ENCODE results near the gene KCNN4. TPM values are rescaled to one million over a fixed set of nuclear protein-coding genes. Genes with fewer than 3 reads are reported as not detected.

KCNN4 gene
- total and polyA plus RNA-seq, 2 donors from 2014 or later = 0.80 to 6.1 TPM

DNA sequence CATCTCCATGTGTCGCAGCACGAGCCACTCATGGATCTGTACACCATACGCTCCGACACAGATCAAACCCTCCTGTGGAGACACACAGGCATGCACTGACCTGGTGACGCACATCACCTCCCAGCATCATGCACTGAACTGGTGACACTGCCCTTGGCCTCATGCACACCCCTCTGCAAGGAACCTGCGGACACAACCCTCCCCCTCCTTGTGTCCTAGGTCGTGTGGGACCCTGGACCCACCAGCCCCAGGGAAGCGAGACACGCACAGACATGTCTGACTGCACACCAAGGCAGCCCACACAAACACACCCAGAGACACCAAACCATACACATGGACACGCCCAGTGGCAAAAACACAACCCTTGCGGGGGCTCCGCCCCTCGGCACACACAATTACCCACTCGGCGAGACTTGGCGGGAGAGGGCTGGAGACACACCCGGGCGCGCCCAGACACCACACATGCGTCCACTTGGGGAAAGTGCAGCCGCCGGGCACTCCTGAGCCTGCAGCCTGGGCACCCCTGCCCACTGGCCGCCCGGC, 2.0 kb upstream of the KCNN4 start:
- intact Hi-C loops (cut with DNase I) = no loop called here
- TF ChIP-seq, protein P1, sequence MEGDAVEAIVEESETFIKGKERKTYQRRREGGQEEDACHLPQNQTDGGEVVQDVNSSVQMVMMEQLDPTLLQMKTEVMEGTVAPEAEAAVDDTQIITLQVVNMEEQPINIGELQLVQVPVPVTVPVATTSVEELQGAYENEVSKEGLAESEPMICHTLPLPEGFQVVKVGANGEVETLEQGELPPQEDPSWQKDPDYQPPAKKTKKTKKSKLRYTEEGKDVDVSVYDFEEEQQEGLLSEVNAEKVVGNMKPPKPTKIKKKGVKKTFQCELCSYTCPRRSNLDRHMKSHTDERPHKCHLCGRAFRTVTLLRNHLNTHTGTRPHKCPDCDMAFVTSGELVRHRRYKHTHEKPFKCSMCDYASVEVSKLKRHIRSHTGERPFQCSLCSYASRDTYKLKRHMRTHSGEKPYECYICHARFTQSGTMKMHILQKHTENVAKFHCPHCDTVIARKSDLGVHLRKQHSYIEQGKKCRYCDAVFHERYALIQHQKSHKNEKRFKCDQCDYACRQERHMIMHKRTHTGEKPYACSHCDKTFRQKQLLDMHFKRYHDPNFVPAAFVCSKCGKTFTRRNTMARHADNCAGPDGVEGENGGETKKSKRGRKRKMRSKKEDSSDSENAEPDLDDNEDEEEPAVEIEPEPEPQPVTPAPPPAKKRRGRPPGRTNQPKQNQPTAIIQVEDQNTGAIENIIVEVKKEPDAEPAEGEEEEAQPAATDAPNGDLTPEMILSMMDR (IDR thresholded peaks at IDR 0.05; ENCODE audit: borderline replicate concordance, extremely low read depth, insufficient read depth) = no peak
- DNase-seq (no peak), FAIRE-seq (no peak)
- no peak overlapping the region for H3K27ac ChIP-seq (ENCODE audit: low read depth in 2 of 2, low read length in 2 of 2)
- H3K4me1 ChIP-seq (ENCODE audit: control insufficient read depth in 2 of 3, insufficient read depth in 2 of 3, low read depth in 1 of 3, low read length in 3 of 3) = no peaks in the 10 kb centered on the region
- H3K27me3 ChIP-seq (ENCODE audit: control insufficient read depth, insufficient read depth, low read length) = no peaks in the 10 kb centered on the region
- no peak overlapping the region for H3K4me3 ChIP-seq (ENCODE audit: low read length in 3 of 3)
- no peaks in the 10 kb centered on the region for H3K36me3 ChIP-seq (ENCODE audit: control insufficient read depth in 2 of 3, insufficient read depth in 3 of 3, low read length in 3 of 3)
- H3K9ac ChIP-seq (ENCODE audit: low read length in 3 of 3) = no peak overlapping the region
- H3K9me3 ChIP-seq (ENCODE audit: control insufficient read depth in 2 of 3, insufficient read depth in 1 of 3, low read length in 3 of 3) = no peaks in the 10 kb centered on the region

DNA sequence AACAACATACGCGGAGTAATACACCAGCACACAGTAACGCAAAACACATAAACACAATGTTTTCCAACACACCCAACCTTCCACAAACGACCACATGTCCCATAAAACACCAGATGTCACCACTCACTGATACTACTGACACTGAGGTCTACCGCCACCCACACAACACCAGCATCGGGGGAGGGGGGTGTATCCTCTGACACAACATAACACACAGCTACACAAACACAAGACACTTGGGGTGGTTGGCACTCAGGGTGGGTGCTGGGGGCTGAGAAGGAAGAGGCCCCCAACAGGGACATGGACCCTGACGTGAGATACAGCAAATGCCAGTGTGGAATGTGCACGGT, 1.5 kb upstream of the KCNN4 start:
- no peaks in the 10 kb centered on the region for H3K36me3 ChIP-seq (ENCODE audit: control insufficient read depth in 2 of 3, insufficient read depth in 3 of 3, low read length in 3 of 3)
- no peak overlapping the region for H3K27ac ChIP-seq (ENCODE audit: low read depth in 2 of 2, low read length in 2 of 2)
- H3K9me3 ChIP-seq (ENCODE audit: control insufficient read depth in 2 of 3, insufficient read depth in 1 of 3, low read length in 3 of 3) = no peaks in the 10 kb centered on the region
- TF ChIP-seq, protein P1 (IDR thresholded peaks at IDR 0.05; ENCODE audit: borderline replicate concordance, extremely low read depth, insufficient read depth) = no peak
- no peak overlapping the region for H3K9ac ChIP-seq (ENCODE audit: low read length in 3 of 3)
- intact Hi-C loops (cut with DNase I) = no loop called here
- H3K4me1 ChIP-seq (ENCODE audit: control insufficient read depth in 2 of 3, insufficient read depth in 2 of 3, low read depth in 1 of 3, low read length in 3 of 3) = no peaks in the 10 kb centered on the region
- no peak for FAIRE-seq
- DNase-seq = no peak
- no peaks in the 10 kb centered on the region for H3K27me3 ChIP-seq (ENCODE audit: control insufficient read depth, insufficient read depth, low read length)
- no peak overlapping the region for H3K4me3 ChIP-seq (ENCODE audit: low read length in 3 of 3)

DNA sequence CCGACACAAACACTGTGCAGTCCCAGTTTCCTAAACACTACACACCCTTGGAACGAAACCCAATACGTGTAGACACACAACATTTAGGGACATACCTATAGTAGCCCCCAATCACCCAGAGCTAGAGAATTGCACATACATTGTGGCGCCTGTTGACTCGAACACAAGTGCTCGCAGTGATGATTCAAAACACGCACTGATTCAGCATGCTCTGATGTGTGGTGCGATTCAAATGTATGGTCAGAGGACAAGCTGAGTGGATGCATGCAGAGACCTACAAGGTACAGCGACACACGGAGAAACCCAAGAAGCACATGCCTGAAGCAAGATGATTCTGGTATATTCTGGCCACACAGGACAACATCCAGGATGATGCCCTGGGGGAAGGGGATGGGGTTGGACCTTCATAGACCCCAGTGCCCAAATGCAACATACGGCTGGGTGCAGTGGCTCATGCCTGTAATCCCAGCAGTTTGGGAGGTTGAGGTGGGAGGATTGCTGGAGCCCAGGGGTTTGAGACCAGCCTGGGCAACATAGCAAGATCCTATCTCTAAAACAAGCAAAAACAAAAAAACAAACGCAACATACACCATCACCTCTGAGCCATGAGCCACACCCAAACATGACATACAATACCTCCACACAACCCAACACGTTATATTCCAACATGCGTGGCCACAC, 997 bp upstream of the KCNN4 start:
- H3K27me3 ChIP-seq (ENCODE audit: control insufficient read depth, insufficient read depth, low read length) = no peaks in the 10 kb centered on the region
- no peaks in the 10 kb centered on the region for H3K4me1 ChIP-seq (ENCODE audit: control insufficient read depth in 2 of 3, insufficient read depth in 2 of 3, low read depth in 1 of 3, low read length in 3 of 3)
- no peak for FAIRE-seq
- intact Hi-C loops (cut with DNase I) = no loop called here
- no peak overlapping the region for H3K9ac ChIP-seq (ENCODE audit: low read length in 3 of 3)
- DNase-seq = no peak
- no peak overlapping the region for H3K27ac ChIP-seq (ENCODE audit: low read depth in 2 of 2, low read length in 2 of 2)
- H3K4me3 ChIP-seq (ENCODE audit: low read length in 3 of 3) = no peak overlapping the region
- H3K9me3 ChIP-seq (ENCODE audit: control insufficient read depth in 2 of 3, insufficient read depth in 1 of 3, low read length in 3 of 3) = no peaks in the 10 kb centered on the region
- TF ChIP-seq, protein P1 (IDR thresholded peaks at IDR 0.05; ENCODE audit: borderline replicate concordance, extremely low read depth, insufficient read depth) = no peak
- no peaks in the 10 kb centered on the region for H3K36me3 ChIP-seq (ENCODE audit: control insufficient read depth in 2 of 3, insufficient read depth in 3 of 3, low read length in 3 of 3)
